Activated CD4-positive, alpha-beta T cell treated with anti-CD3 and anti-CD28 coated beads for 36 hours (primary cell): ENCODE data around the gene KDM6A. TPM values are rescaled to one million over a fixed set of nuclear protein-coding genes. Genes with fewer than 3 reads are reported as not detected.
"Not testable (repeated sequence)": the region's sequence is repeated elsewhere in the genome, so short reads cannot be mapped to it uniquely, and the experiment has no call there.

ENCODE experiments used
- ATAC-seq: fragments of 200-7000 bp; cut with Tn5 transposase; one replicate; pipeline ENCODE4 v1.10.0; 2021; ENCODE audit warnings: mild to moderate bottlenecking, moderate library complexity
- CTCF ChIA-PET: fragments of 350-600 bp; sonication (Branson Sonifier 250); formaldehyde crosslinking; loops from one replicate; lab custom pipeline; 2021; ENCODE audit warnings: antibody characterized with exemption; lab: Charles Lee
- POLR2A ChIA-PET: fragments of 350-600 bp; sonication (Branson Sonifier 250); formaldehyde crosslinking; loops from one replicate; lab custom pipeline; 2021; ENCODE audit warnings: antibody characterized with exemption, inconsistent platforms; lab: Charles Lee
- DNase-seq: peaks from one replicate; pipeline ENCODE4 v3.0.0-alpha.2; 2020
- H3K27ac Mint-ChIP-seq: one replicate; pipeline ENCODE4 v1.8.0; 2021; ENCODE audit warnings: mixed read lengths
- H3K27me3 Mint-ChIP-seq: one replicate; pipeline ENCODE4 v1.8.0; 2021; ENCODE audit warnings: mixed read lengths
- H3K36me3 Mint-ChIP-seq: one replicate; pipeline ENCODE4 v1.8.0; 2021; ENCODE audit warnings: low read depth, mixed read lengths
- H3K4me1 Mint-ChIP-seq: one replicate; pipeline ENCODE4 v1.8.0; 2021; ENCODE audit warnings: mixed read lengths
- H3K4me3 Mint-ChIP-seq: one replicate; pipeline ENCODE4 v1.8.0; 2021; ENCODE audit warnings: mild to moderate bottlenecking, moderate library complexity, mixed read lengths
- H3K9me3 Mint-ChIP-seq: one replicate; pipeline ENCODE4 v1.8.0; 2021; ENCODE audit warnings: low read depth, mixed read lengths
- intact Hi-C, 2 experiments: fragments of 100-400 bp; cut with DNase I in 1 of 2; cut with micrococcal nuclease in 1 of 2; formaldehyde crosslinking; loops; one replicate each; pipeline versions ENCODE4 v1.14.2 to v1.15.1; 2022 to 2024; cut with DNase I, micrococcal nuclease
- total RNA-seq, 2 experiments: library from RNA; stranded (reverse); gene quantifications; one replicate each; pipeline ENCODE4 v1.2.3, GENCODE V29; 2021

Gene KDM6A
- total RNA-seq, 2 experiments from 2014 or later, result 18.9 to 24.2 TPM

GRCh38 chrX:44906041-44906440 is 33.1 kb downstream of the KDM6A start:
- H3K4me1 Mint-ChIP-seq, result peaks cover 55% of the 10 kb centered on the region
- no peaks in the 10 kb centered on the region for H3K27me3 Mint-ChIP-seq
- H3K27ac Mint-ChIP-seq, result no peak overlapping the region
- H3K36me3 Mint-ChIP-seq, result peaks cover 6% of the 10 kb centered on the region
- no peak overlapping the region for H3K4me3 Mint-ChIP-seq
- ChIA-PET CTCF (interaction anchor here (0.6 kb wide), 1 partner anchor 62 kb away, joined by 3 read pairs; no protein-coding TSS in a partner anchor), POLR2A (no interaction called here)
- DNase-seq, result no peak
- no peak for ATAC-seq
- peaks cover 3% of the 10 kb centered on the region for H3K9me3 Mint-ChIP-seq
- intact Hi-C loops, result no loop called here

DNA sequence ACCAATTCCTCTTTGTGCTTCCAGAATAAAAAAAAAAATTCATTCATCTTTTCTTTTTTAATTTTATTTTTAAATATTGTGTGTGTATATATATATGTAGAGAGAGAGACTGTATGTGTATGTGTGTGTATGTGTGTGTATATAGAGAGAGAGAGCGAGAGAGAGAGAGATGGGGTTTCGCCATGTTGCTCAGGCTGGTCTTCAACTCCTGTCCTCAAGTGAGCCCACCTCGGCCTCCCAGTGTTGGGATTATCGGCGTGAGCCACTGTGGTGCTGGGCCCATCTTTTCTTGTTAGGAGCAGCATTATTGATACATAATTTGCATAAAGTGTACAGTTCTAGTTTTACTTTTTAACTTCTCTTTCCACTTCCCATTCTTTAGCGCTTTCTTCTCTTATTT is 33.6 kb downstream of the KDM6A start:
- POLR2A ChIA-PET, result no interaction called here
- Mint-ChIP-seq H3K4me1 (peaks cover 55% of the 10 kb centered on the region), H3K36me3 (peaks cover 6% of the 10 kb centered on the region), H3K27me3 (no peaks in the 10 kb centered on the region), H3K4me3 (no peak overlapping the region), H3K27ac (no peak overlapping the region), H3K9me3 (peaks cover 3% of the 10 kb centered on the region)
- DNase-seq (no peak), ATAC-seq (no peak)
- intact Hi-C loops, result no loop called here
- CTCF ChIA-PET, result no interaction called here

- POLR2A ChIA-PET, result no interaction called here
- CTCF ChIA-PET, result no interaction called here
- peaks cover 56% of the 10 kb centered on the region for H3K4me1 Mint-ChIP-seq
- H3K27ac Mint-ChIP-seq, result peak overlapping the region; percentile 78
- H3K9me3 Mint-ChIP-seq, result peaks cover 2% of the 10 kb centered on the region
- intact Hi-C loops, result no loop called here
- no peaks in the 10 kb centered on the region for H3K27me3 Mint-ChIP-seq
- ATAC-seq (peak; percentile 65), DNase-seq (no peak)
- H3K4me3 Mint-ChIP-seq, result peak overlapping the region; percentile 34
- H3K36me3 Mint-ChIP-seq, result peaks cover 3% of the 10 kb centered on the region
Observed at GRCh38 chrX:44908153-44908552, 35.2 kb downstream of the KDM6A start.

- CTCF ChIA-PET, result no interaction called here
- intact Hi-C loops, result no loop called here
- no peak for ATAC-seq
- Mint-ChIP-seq H3K36me3 (peaks cover 2% of the 10 kb centered on the region), H3K27me3 (no peaks in the 10 kb centered on the region), H3K4me3 (no peak overlapping the region), H3K27ac (no peak overlapping the region), H3K9me3 (no peaks in the 10 kb centered on the region), H3K4me1 (peaks cover 51% of the 10 kb centered on the region)
- POLR2A ChIA-PET, result no interaction called here
- DNase-seq, result no peak
Observed at GRCh38 chrX:44908827-44909226, 35.8 kb downstream of the KDM6A start.

GRCh38 chrX:44910508-44910907 is 37.5 kb downstream of the KDM6A start:
- H3K4me3 Mint-ChIP-seq, POLR2A ChIA-PET, H3K27me3 Mint-ChIP-seq, H3K27ac Mint-ChIP-seq, ATAC-seq, H3K9me3 Mint-ChIP-seq, CTCF ChIA-PET, DNase-seq, H3K36me3 Mint-ChIP-seq, intact Hi-C loops: not testable (repeated sequence)
- H3K4me1 Mint-ChIP-seq, result peaks cover 51% of the 10 kb centered on the region

DNA sequence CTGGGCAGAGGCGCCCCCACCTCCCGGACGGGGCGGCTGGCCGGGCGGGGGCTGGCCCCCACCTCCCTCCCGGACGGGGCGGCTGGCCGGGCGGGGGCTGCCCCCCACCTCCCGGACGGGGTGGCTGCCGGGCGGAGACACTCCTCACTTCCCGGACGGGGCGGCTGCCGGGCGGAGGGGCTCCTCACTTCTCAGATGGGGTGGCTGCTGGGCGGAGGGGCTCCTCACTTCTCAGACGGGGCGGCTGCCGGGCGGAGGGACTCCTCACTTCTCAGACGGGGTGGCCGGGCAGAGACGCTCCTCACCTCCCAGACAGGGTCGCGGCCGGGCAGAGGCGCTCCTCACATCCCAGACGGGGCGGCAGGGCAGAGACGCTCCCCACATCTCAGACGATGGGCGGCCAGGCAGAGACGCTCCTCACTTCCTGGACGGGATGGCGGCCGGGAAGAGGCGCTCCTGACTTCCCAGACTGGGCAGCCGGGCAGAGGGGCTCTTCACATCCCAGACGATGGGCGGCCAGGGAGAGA is 38.1 kb downstream of the KDM6A start:
- POLR2A ChIA-PET, DNase-seq, H3K27ac Mint-ChIP-seq, intact Hi-C loops, ATAC-seq, CTCF ChIA-PET, H3K36me3 Mint-ChIP-seq, H3K4me3 Mint-ChIP-seq, H3K9me3 Mint-ChIP-seq, H3K27me3 Mint-ChIP-seq: not testable (repeated sequence)
- H3K4me1 Mint-ChIP-seq, result peaks cover 51% of the 10 kb centered on the region

DNA sequence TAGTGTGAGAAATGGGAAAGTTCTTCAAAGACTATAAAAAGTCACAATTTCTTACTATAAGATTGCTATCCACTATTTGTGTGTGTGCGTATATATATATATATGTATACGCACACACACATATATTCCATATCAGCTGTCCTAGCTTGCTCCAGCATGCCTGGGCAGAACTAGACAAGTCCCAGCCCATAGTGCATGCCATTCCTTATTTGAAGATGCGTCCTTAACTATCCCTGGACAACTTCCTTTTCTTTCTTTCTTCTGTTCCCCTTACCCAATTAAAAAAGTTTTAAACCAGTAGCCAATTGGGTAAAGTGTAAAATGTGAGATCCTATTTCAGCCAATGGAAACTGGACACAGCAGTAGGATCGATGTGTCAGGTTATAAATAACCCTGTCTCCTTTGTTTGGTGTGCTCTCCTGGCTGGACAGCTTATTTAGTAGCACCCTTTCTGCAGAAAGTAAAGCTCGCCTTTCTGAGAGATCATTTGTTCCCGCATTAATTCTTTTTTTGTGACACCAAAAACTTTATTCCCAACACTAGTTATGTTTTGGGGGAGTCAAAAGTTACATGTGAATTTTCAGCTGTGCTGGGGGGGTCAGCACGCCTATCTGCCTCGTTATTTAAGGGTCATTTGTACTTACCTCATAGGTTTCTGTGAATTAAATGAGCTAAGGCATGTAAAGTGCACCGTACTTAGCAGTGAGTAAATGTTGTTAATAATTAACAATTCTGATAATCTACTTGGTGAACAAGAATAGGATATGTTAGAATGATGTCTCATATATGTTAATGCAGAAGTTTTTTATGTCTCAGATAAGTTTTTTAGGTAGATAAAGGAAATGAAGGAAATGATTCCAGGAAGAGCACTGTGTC is 40.9 kb downstream of the KDM6A start:
- Mint-ChIP-seq H3K4me1 (peaks cover 41% of the 10 kb centered on the region), H3K9me3 (no peaks in the 10 kb centered on the region), H3K36me3 (no peaks in the 10 kb centered on the region), H3K27me3 (no peaks in the 10 kb centered on the region), H3K4me3 (no peak overlapping the region), H3K27ac (peak overlapping the region; percentile 56)
- intact Hi-C loops, result no loop called here
- peak; percentile 26 for ATAC-seq
- POLR2A ChIA-PET, result no interaction called here
- no peak for DNase-seq
- CTCF ChIA-PET, result interaction anchor here (1.0 to 1.2 kb wide), 2 partner anchors 25 to 39 kb away, joined by 3 read pairs; no protein-coding TSS in a partner anchor

GRCh38 chrX:44914532-44915198 is 41.7 kb downstream of the KDM6A start:
- Mint-ChIP-seq H3K9me3 (peaks cover 2% of the 10 kb centered on the region), H3K36me3 (peaks cover 2% of the 10 kb centered on the region), H3K27me3 (no peaks in the 10 kb centered on the region), H3K4me1 (peaks cover 41% of the 10 kb centered on the region), H3K27ac (peak overlapping the region; percentile 56), H3K4me3 (no peak overlapping the region)
- intact Hi-C loops, result no loop called here
- ATAC-seq, result peak; percentile 51
- CTCF ChIA-PET, result interaction anchor here (1.0 kb wide), 1 partner anchor 40 kb away, joined by 3 read pairs; no protein-coding TSS in a partner anchor
- POLR2A ChIA-PET, result interaction anchor here (0.7 kb wide), 1 partner anchor 28 kb away, joined by 3 read pairs; no protein-coding TSS in a partner anchor
- no peak for DNase-seq

GRCh38 chrX:44915361-44915868 is 42.4 kb downstream of the KDM6A start:
- CTCF ChIA-PET, result interaction anchor here (0.5 to 1.0 kb wide), 2 partner anchors 41 to 833 kb away, joined by 3 read pairs; no protein-coding TSS in a partner anchor
- POLR2A ChIA-PET, result no interaction called here
- peaks cover 2% of the 10 kb centered on the region for H3K36me3 Mint-ChIP-seq
- ATAC-seq (no peak), DNase-seq (no peak)
- H3K9me3 Mint-ChIP-seq, result peaks cover 2% of the 10 kb centered on the region
- H3K4me3 Mint-ChIP-seq, result no peak overlapping the region
- H3K27me3 Mint-ChIP-seq, result no peaks in the 10 kb centered on the region
- peak overlapping the region; percentile 31 for H3K27ac Mint-ChIP-seq
- intact Hi-C loops, result no loop called here
- H3K4me1 Mint-ChIP-seq, result peaks cover 42% of the 10 kb centered on the region

- Mint-ChIP-seq H3K4me1 (peaks cover 53% of the 10 kb centered on the region), H3K27ac (no peak overlapping the region), H3K27me3 (no peaks in the 10 kb centered on the region), H3K4me3 (no peak overlapping the region), H3K36me3 (peaks cover 5% of the 10 kb centered on the region), H3K9me3 (peaks cover 2% of the 10 kb centered on the region)
- ATAC-seq, result no peak
- ChIA-PET CTCF (interaction anchor here (1.1 kb wide), 1 partner anchor 33 kb away, joined by 4 read pairs; no protein-coding TSS in a partner anchor), POLR2A (no interaction called here)
- no peak for DNase-seq
- intact Hi-C loops, result no loop called here
Observed at GRCh38 chrX:44918722-44919121, 45.7 kb downstream of the KDM6A start.

- ATAC-seq (peak; percentile 65), DNase-seq (no peak)
- CTCF ChIA-PET, result interaction anchor here (1.3 kb wide), 1 partner anchor 23 kb away, joined by 3 read pairs; no protein-coding TSS in a partner anchor
- no peaks in the 10 kb centered on the region for H3K27me3 Mint-ChIP-seq
- H3K4me3 Mint-ChIP-seq, result peak overlapping the region; percentile 47
- H3K36me3 Mint-ChIP-seq, result peaks cover 5% of the 10 kb centered on the region
- POLR2A ChIA-PET, result no interaction called here
- H3K27ac Mint-ChIP-seq, result peak overlapping the region; percentile 75
- peaks cover 46% of the 10 kb centered on the region for H3K4me1 Mint-ChIP-seq
- peaks cover 2% of the 10 kb centered on the region for H3K9me3 Mint-ChIP-seq
- intact Hi-C loops, result loop anchor here (5.0 to 10.0 kb wide), 2 partner anchors 48 to 51 kb away; partner anchors contain the start of gene KDM6A (in 2 of the 2)
Observed at GRCh38 chrX:44922980-44923379, 50.0 kb downstream of the KDM6A start.
